NT2/D1 (cell line): Measurements from ENCODE around the gene EPN2.

Experiments used
- SUZ12 ChIP-seq: IDR thresholded peaks from 2 replicates; pipeline ENCODE4 v1.6.1; 2011; ENCODE audit not compliant: insufficient read length, insufficient read depth; ENCODE audit errors: extremely low read depth
- YY1 ChIP-seq: IDR thresholded peaks from 2 replicates; pipeline ENCODE4 v1.6.1; 2011; ENCODE audit not compliant: insufficient read length, insufficient read depth
- ZNF274 ChIP-seq: IDR thresholded peaks from 2 replicates; pipeline ENCODE4 v1.6.1; 2011; ENCODE audit warnings: mild to moderate bottlenecking, low read depth, low read length

GRCh38 chr17:19343671-19344151 lies 106.5 kb downstream of the EPN2 start:
- TF ChIP-seq YY1 (no peak), ZNF274 (no peak), SUZ12 (no peak)
